HG02588 (cell line): ENCODE data around the gene MGMT.

ENCODE experiments used
- ATAC-seq: cut with Tn5 transposase; IDR thresholded peaks from one replicate; pipeline ENCODE4 v1.9.1; 2021; ENCODE audit warnings: mild to moderate bottlenecking, moderate library complexity; ENCODE audit not compliant: unreplicated experiment

The MGMT gene

GRCh38 chr10:129725482-129725881, 258.4 kb downstream of the MGMT start:
- no peak for ATAC-seq

- ATAC-seq = no peak
These were observed 259.0 kb downstream of the MGMT start for GRCh38 chr10:129725890-129726631.

GRCh38 chr10:129727071-129727470, 260.0 kb downstream of the MGMT start:
- ATAC-seq = no peak

GRCh38 chr10:129727495-129727894, 260.5 kb downstream of the MGMT start:
- no peak for ATAC-seq

GRCh38 chr10:129728246-129728820, 261.3 kb downstream of the MGMT start:
- no peak for ATAC-seq

- ATAC-seq = no peak
These were observed 262.1 kb downstream of the MGMT start for GRCh38 chr10:129728905-129729795.

- no peak for ATAC-seq
These were observed 263.4 kb downstream of the MGMT start for GRCh38 chr10:129730272-129730992.

GRCh38 chr10:129730993-129731325, 263.9 kb downstream of the MGMT start:
- no peak for ATAC-seq

- ATAC-seq = no peak
These were observed 273.7 kb downstream of the MGMT start for GRCh38 chr10:129740532-129741279.

- ATAC-seq = no peak
These were observed 274.4 kb downstream of the MGMT start for GRCh38 chr10:129741280-129741977.

GRCh38 chr10:129741978-129742741, 275.1 kb downstream of the MGMT start:
- no peak for ATAC-seq

- no peak for ATAC-seq
These were observed 275.9 kb downstream of the MGMT start for GRCh38 chr10:129742742-129743550.

- ATAC-seq = no peak
These were observed 276.7 kb downstream of the MGMT start for GRCh38 chr10:129743738-129744133.

- ATAC-seq = no peak
These were observed 277.4 kb downstream of the MGMT start for GRCh38 chr10:129744134-129745111.

- ATAC-seq = no peak
These were observed 278.2 kb downstream of the MGMT start for GRCh38 chr10:129745186-129745750.

- no peak for ATAC-seq
These were observed 287.4 kb downstream of the MGMT start for GRCh38 chr10:129754211-129755050.
